Esophagus muscularis mucosa (tissue), 4 donors: ENCODE measurements around the gene PLG.
"Not testable (repeated sequence)": the region's sequence is repeated elsewhere in the genome, so short reads cannot be mapped to it uniquely, and the experiment has no call there.

Experiments
- CTCF ChIP-seq, 3 experiments: fragments of 200-600 bp in 2 of 3; fragments of 450-650 bp in 1 of 3; sonication (generic) in 2 of 3; IDR thresholded peaks; one replicate each; pipeline ENCODE4 v1.5.1; 2017 to 2019; ENCODE audit warnings: antibody characterized with exemption in 3 of 3, mild to moderate bottlenecking in 2 of 3, moderate library complexity in 1 of 3
- EP300 ChIP-seq: sonication (generic); formaldehyde crosslinking; IDR thresholded peaks from one replicate; pipeline ENCODE4 v1.6.1; 2017; ENCODE audit warnings: antibody characterized with exemption
- POLR2A ChIP-seq: fragments of 450-650 bp; IDR thresholded peaks from one replicate; pipeline ENCODE4 v1.6.1; 2017; ENCODE audit warnings: antibody characterized with exemption, moderate library complexity, mild to moderate bottlenecking, low read depth
- POLR2AphosphoS5 ChIP-seq, 2 donors: sonication (generic); formaldehyde crosslinking; IDR thresholded peaks; one replicate each; pipeline ENCODE4 v1.6.1; 2017; ENCODE audit warnings: antibody characterized with exemption in 2 of 2

GRCh38 chr6:160696884-160697283, 5.2 kb upstream of the PLG start:
- not testable (repeated sequence) for TF ChIP-seq CTCF (IDR thresholded peaks at IDR 0.05); POLR2A; EP300; POLR2AphosphoS5 (IDR thresholded peaks at IDR 0.05)
